Neuronal stem cell (in vitro differentiated cells): ENCODE measurements around the gene MLLT3.
A peak's percentile ranks its signal among the peaks of the same experiment; 100 is the strongest.

Experiments
- DNase-seq: peaks from one replicate; pipeline ENCODE4 v3.0.0-alpha.2; 2013; ENCODE audit warnings: low spot score
- H2AFZ ChIP-seq: one replicate; pipeline ENCODE4 v1.6.1; 2013; ENCODE audit warnings: mild to moderate bottlenecking, low read length, inconsistent platforms
- H2AK5ac ChIP-seq: 2 replicates; pipeline ENCODE4 v1.6.1; 2013; ENCODE audit warnings: low read depth, mild to moderate bottlenecking, inconsistent platforms, low read length, moderate library complexity, mixed read lengths
- H2BK120ac ChIP-seq: 2 replicates; pipeline ENCODE4 v1.6.1; 2013; ENCODE audit warnings: low read depth, mild to moderate bottlenecking, inconsistent platforms, low read length, moderate library complexity, mixed read lengths
- H2BK12ac ChIP-seq: one replicate; pipeline ENCODE4 v1.6.1; 2013; ENCODE audit warnings: low read length, inconsistent platforms
- H2BK15ac ChIP-seq: 2 replicates; pipeline ENCODE4 v1.6.1; 2013; ENCODE audit warnings: mild to moderate bottlenecking, low read length, inconsistent platforms, mixed read lengths
- H2BK5ac ChIP-seq: one replicate; pipeline ENCODE4 v1.6.1; 2013; ENCODE audit warnings: inconsistent platforms, mild to moderate bottlenecking, low read length, moderate library complexity
- H3K14ac ChIP-seq: one replicate; pipeline ENCODE4 v1.6.1; 2013; ENCODE audit warnings: low read length, inconsistent platforms
- H3K18ac ChIP-seq: 2 replicates; pipeline ENCODE4 v1.6.1; 2013; ENCODE audit warnings: low read length, inconsistent platforms
- H3K23ac ChIP-seq: 2 replicates; pipeline ENCODE4 v1.6.1; 2013; ENCODE audit warnings: low read depth, mild to moderate bottlenecking, mixed read lengths, low read length, inconsistent platforms; ENCODE audit not compliant: poor library complexity
- H3K27ac ChIP-seq: replicated peaks from 3 replicates; pipeline ENCODE4 v1.5.1; 2013; ENCODE audit warnings: low read length, inconsistent platforms
- H3K27me3 ChIP-seq, 3 experiments: 2 replicates each; pipeline ENCODE4 v1.6.1; 2013; ENCODE audit warnings: low read length in 3 of 3, mild to moderate bottlenecking in 2 of 3, inconsistent platforms in 1 of 3, low read depth in 1 of 3, mixed read lengths in 1 of 3, moderate library complexity in 1 of 3; ENCODE audit not compliant: control insufficient read depth in 3 of 3, insufficient read depth in 3 of 3
- H3K36me3 ChIP-seq, 2 donors: replicated peaks in 1 of 2; 2 replicates each; pipeline ENCODE4 v1.6.1; 2013; ENCODE audit warnings: low read length in 2 of 2; ENCODE audit not compliant: control insufficient read depth in 2 of 2, insufficient read depth in 2 of 2
- H3K4ac ChIP-seq: 2 replicates; pipeline ENCODE4 v1.6.1; 2013; ENCODE audit warnings: inconsistent platforms, mild to moderate bottlenecking, low read length, moderate library complexity
- H3K4me1 ChIP-seq, 2 donors: 1 replicate in 1 of 2; 2 replicates in 1 of 2; pipeline ENCODE4 v1.6.1; 2013; ENCODE audit warnings: low read length in 2 of 2, low read depth in 1 of 2; ENCODE audit not compliant: control insufficient read depth in 2 of 2, insufficient read depth in 1 of 2
- H3K4me2 ChIP-seq: one replicate; pipeline ENCODE4 v1.6.1; 2013; ENCODE audit warnings: mild to moderate bottlenecking, low read length, inconsistent platforms; ENCODE audit not compliant: insufficient read depth, poor library complexity, severe bottlenecking
- H3K4me3 ChIP-seq, 2 donors: 2 replicates each; pipeline ENCODE4 v1.5.1; 2013; ENCODE audit warnings: low read length in 2 of 2, mild to moderate bottlenecking in 2 of 2, inconsistent platforms in 1 of 2, moderate library complexity in 1 of 2
- H3K79me1 ChIP-seq: one replicate; pipeline ENCODE4 v1.6.1; 2013; ENCODE audit warnings: low read depth, mild to moderate bottlenecking, inconsistent platforms, low read length, moderate library complexity
- H3K9ac ChIP-seq: one replicate; pipeline ENCODE4 v1.6.1; 2013; ENCODE audit warnings: mild to moderate bottlenecking, low read depth, low read length, inconsistent platforms; ENCODE audit not compliant: poor library complexity
- H3K9me3 ChIP-seq, 2 donors: replicated peaks in 1 of 2; 2 replicates each; pipeline versions ENCODE3 to v1.6.1; 2013; ENCODE audit warnings: low read length in 2 of 2, mild to moderate bottlenecking in 2 of 2, inconsistent platforms in 1 of 2, low read depth in 1 of 2, mixed read lengths in 1 of 2, moderate library complexity in 1 of 2; ENCODE audit not compliant: control insufficient read depth in 2 of 2, insufficient read depth in 1 of 2
- H4K8ac ChIP-seq: one replicate; pipeline ENCODE4 v1.6.1; 2013; ENCODE audit warnings: low read depth, mild to moderate bottlenecking, inconsistent platforms, low read length, moderate library complexity
- H4K91ac ChIP-seq: one replicate; pipeline ENCODE4 v1.6.1; 2013; ENCODE audit warnings: low read length, low read depth, mild to moderate bottlenecking, inconsistent platforms; ENCODE audit not compliant: poor library complexity
- WGBS, 2 donors: extraction: QIAGEN DNeasy Blood & Tissue Kit; methylation state at CpG; one replicate each; pipeline ENCODE4 v1.1.7; 2013; ENCODE audit warnings: missing lambda C conversion rate in 2 of 2, mixed read lengths in 1 of 2; ENCODE audit not compliant: insufficient read length in 2 of 2, insufficient replicate concordance in 1 of 2; ENCODE audit errors: extremely low coverage in 2 of 2; 5-methylcytosine and 5-hydroxymethylcytosine counted together

Gene MLLT3

GRCh38 chr9:20317701-20318100 is 304.6 kb downstream of the MLLT3 start:
- H3K4ac ChIP-seq = no peak overlapping the region
- H2BK15ac ChIP-seq = no peak overlapping the region
- H3K4me2 ChIP-seq = no peak overlapping the region
- no peak overlapping the region for H2AK5ac ChIP-seq
- no peaks in the 10 kb centered on the region for H3K36me3 ChIP-seq
- no peak overlapping the region for H3K23ac ChIP-seq
- H3K9ac ChIP-seq = no peak overlapping the region
- H3K18ac ChIP-seq = no peak overlapping the region
- H3K9me3 ChIP-seq = no peaks in the 10 kb centered on the region
- H3K27ac ChIP-seq = no peak overlapping the region
- H2BK5ac ChIP-seq = no peak overlapping the region
- H4K91ac ChIP-seq = no peak overlapping the region
- H2BK120ac ChIP-seq = no peak overlapping the region
- H4K8ac ChIP-seq = no peak overlapping the region
- no peaks in the 10 kb centered on the region for H3K27me3 ChIP-seq
- H3K4me3 ChIP-seq = no peak overlapping the region
- no CpG with 5 or more reads among the region's 5 CpGs for WGBS, 2 donors
- H2BK12ac ChIP-seq = peak overlapping the region; percentile 59
- peaks cover 5 to 25% of the 10 kb centered on the region in 2 donors for H3K4me1 ChIP-seq
- H3K79me1 ChIP-seq = no peaks in the 10 kb centered on the region
- H3K14ac ChIP-seq = no peak overlapping the region
- no peak for DNase-seq
- H2AFZ ChIP-seq = peak overlapping the region; percentile 30

- WGBS, 2 donors = no CpG with 5 or more reads among the region's 9 CpGs
- Histone ChIP-seq H3K4me3 (no peak overlapping the region), H3K4me2 (no peak overlapping the region), H3K79me1 (no peaks in the 10 kb centered on the region), H3K18ac (no peak overlapping the region), H2AK5ac (no peak overlapping the region), H3K9me3 (no peaks in the 10 kb centered on the region), H2BK12ac (no peak overlapping the region), H4K91ac (no peak overlapping the region), H2BK120ac (no peak overlapping the region), H2BK15ac (no peak overlapping the region), H3K4ac (no peak overlapping the region), H3K36me3 (no peaks in the 10 kb centered on the region), H3K14ac (no peak overlapping the region), H3K27me3 (no peaks in the 10 kb centered on the region), H2BK5ac (no peak overlapping the region), H3K27ac (no peak overlapping the region), H2AFZ (no peak overlapping the region), H3K9ac (no peak overlapping the region), H3K23ac (no peak overlapping the region), H4K8ac (no peak overlapping the region), H3K4me1 (peaks cover 5 to 22% of the 10 kb centered on the region in 2 donors)
- no peak for DNase-seq
These were observed 305.9 kb downstream of the MLLT3 start for GRCh38 chr9:20316372-20316771.

- no peak overlapping the region for H2AK5ac ChIP-seq
- no peak overlapping the region for H3K23ac ChIP-seq
- H3K14ac ChIP-seq = no peak overlapping the region
- H3K4me1 ChIP-seq = peaks cover 5 to 17% of the 10 kb centered on the region in 2 donors
- DNase-seq = no peak
- no peak overlapping the region for H2AFZ ChIP-seq
- no peak overlapping the region for H4K91ac ChIP-seq
- WGBS, 2 donors = no CpG with 5 or more reads among the region's 2 CpGs
- no peak overlapping the region for H3K4ac ChIP-seq
- H3K27me3 ChIP-seq = no peaks in the 10 kb centered on the region
- H3K9me3 ChIP-seq = no peaks in the 10 kb centered on the region
- no peak overlapping the region for H3K18ac ChIP-seq
- H2BK5ac ChIP-seq = no peak overlapping the region
- H3K4me2 ChIP-seq = no peak overlapping the region
- H2BK12ac ChIP-seq = no peak overlapping the region
- H3K27ac ChIP-seq = no peak overlapping the region
- H3K79me1 ChIP-seq = no peaks in the 10 kb centered on the region
- H2BK15ac ChIP-seq = no peak overlapping the region
- no peak overlapping the region for H4K8ac ChIP-seq
- no peak overlapping the region for H3K9ac ChIP-seq
- H3K36me3 ChIP-seq = no peaks in the 10 kb centered on the region
- no peak overlapping the region for H2BK120ac ChIP-seq
- no peak overlapping the region for H3K4me3 ChIP-seq
These were observed 306.6 kb downstream of the MLLT3 start for GRCh38 chr9:20315677-20316076.

GRCh38 chr9:20314981-20315380 is 307.3 kb downstream of the MLLT3 start:
- Histone ChIP-seq H2BK5ac (no peak overlapping the region), H3K9ac (no peak overlapping the region), H2AFZ (no peak overlapping the region), H3K4me3 (no peak overlapping the region), H3K27ac (no peak overlapping the region), H2BK120ac (no peak overlapping the region), H3K36me3 (no peaks in the 10 kb centered on the region), H3K23ac (no peak overlapping the region), H3K18ac (no peak overlapping the region), H3K14ac (no peak overlapping the region), H3K4me2 (no peak overlapping the region), H2BK15ac (no peak overlapping the region), H3K4ac (no peak overlapping the region), H3K27me3 (no peaks in the 10 kb centered on the region), H3K9me3 (no peaks in the 10 kb centered on the region), H2AK5ac (no peak overlapping the region), H4K91ac (no peak overlapping the region), H3K79me1 (no peaks in the 10 kb centered on the region), H2BK12ac (no peak overlapping the region), H4K8ac (no peak overlapping the region), H3K4me1 (peaks cover 4 to 11% of the 10 kb centered on the region in 2 donors)
- no peak for DNase-seq
- WGBS, 2 donors = no CpG with 5 or more reads among the region's 3 CpGs
